Measurements from ENCODE around the gene SUCLA2.

DNA sequence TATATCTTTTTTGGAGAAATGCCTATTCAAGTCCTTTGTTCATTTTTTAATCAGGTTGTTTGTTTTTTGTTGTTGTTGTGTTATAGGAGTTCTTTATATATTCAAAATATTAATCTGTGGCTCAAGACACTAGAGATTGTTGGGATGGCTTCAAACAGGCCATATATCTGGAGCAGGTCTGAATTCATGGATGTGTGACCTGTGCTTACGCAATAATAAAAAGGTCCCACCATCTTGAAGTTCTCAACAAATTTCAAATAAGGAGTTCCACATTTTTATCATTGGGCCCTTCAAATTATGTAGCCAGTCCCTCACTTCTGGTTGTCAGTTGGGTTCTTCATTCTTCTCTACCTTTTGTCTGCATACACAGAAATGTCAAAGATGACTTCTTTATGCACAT, 18.7 kb upstream of the SUCLA2 start:
- TF ChIP-seq, protein P1, sequence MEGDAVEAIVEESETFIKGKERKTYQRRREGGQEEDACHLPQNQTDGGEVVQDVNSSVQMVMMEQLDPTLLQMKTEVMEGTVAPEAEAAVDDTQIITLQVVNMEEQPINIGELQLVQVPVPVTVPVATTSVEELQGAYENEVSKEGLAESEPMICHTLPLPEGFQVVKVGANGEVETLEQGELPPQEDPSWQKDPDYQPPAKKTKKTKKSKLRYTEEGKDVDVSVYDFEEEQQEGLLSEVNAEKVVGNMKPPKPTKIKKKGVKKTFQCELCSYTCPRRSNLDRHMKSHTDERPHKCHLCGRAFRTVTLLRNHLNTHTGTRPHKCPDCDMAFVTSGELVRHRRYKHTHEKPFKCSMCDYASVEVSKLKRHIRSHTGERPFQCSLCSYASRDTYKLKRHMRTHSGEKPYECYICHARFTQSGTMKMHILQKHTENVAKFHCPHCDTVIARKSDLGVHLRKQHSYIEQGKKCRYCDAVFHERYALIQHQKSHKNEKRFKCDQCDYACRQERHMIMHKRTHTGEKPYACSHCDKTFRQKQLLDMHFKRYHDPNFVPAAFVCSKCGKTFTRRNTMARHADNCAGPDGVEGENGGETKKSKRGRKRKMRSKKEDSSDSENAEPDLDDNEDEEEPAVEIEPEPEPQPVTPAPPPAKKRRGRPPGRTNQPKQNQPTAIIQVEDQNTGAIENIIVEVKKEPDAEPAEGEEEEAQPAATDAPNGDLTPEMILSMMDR (conservative IDR thresholded peaks at IDR 0.05 in 1 of 2, IDR thresholded peaks at IDR 0.05 in 1 of 2; ENCODE audit: low read depth in 1 of 2, low read length in 2 of 2) = no peak
- TF ChIP-seq EZH2 (IDR thresholded peaks at IDR 0.05; ENCODE audit: low read length, missing control alignments) = no peak
